Measurements from ENCODE around the gene SLC9A1.
A peak's percentile ranks its signal among the peaks of the same experiment; 100 is the strongest.
"Not testable (repeated sequence)": the region's sequence is repeated elsewhere in the genome, so short reads cannot be mapped to it uniquely, and the experiment has no call there.

The SLC9A1 gene

DNA sequence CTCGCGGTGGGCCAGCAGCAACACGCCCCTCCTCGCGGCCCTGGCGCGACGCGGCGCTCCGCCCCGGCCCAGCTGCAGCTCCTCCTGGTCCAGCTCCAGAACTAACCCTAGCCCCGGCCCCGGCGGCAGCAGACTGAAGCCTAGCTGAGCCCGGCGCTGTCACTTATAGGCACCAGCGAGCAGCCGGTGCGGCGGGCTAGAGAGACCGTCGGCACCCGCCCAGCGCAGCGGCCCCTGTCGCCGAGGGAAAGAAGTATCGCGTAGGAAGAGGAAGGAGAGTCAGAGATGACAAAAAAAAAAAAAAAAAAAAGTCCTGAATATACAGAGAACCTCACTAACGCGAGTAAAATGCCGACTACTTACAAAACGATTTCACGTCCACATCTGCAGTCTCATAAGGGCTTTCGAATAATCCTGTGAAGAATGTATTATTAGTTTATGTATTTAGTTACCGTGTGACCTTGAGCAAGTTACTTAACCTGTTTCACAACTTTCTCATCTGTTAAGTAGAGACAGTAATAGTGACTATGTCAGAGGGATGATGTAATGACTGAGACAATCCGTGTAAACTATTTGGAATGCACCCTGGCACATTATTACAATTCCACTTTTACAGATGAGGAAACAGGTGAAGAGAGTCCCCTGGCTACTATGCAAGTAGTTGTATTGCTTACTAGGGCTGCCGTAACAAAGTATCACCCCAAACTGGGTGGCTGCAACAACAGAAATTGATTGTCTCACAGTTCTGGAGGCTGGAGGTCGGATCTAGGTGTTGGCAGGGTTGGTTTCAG is at the start of gene SLC9A1:
SLC9A1 (minus strand) TSS at position 135 of the 791 bp plus-strand sequence. CDS start 791 bp downstream, outside the sequence.
- DNase-seq: peak in 55 of 56 donors; percentile 52 to 95 (median 86)

DNA sequence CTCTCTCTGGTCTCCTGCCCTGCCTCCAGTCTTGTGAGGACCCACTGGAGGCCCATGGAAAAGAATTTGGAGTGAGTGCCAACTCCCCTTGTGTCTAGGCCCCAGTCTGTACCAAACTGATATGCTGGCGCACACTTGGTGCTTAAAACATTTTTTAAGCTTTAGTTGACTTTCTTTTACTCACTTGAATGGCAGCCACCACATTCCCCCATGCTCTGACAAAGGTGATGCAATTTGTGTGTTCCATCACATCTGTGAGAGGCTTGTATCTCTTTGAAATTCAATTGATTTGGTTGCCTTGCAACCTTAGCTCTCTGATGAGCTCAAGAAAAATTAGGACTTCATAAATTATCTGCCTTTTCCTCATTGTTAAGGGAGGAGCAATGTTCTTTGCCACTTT is 49.0 kb upstream of the SLC9A1 start:
- DNase-seq: no peak

- DNase-seq: no peak
Observed at GRCh38 chr1:27201295-27201694, 46.4 kb upstream of the SLC9A1 start.

DNA sequence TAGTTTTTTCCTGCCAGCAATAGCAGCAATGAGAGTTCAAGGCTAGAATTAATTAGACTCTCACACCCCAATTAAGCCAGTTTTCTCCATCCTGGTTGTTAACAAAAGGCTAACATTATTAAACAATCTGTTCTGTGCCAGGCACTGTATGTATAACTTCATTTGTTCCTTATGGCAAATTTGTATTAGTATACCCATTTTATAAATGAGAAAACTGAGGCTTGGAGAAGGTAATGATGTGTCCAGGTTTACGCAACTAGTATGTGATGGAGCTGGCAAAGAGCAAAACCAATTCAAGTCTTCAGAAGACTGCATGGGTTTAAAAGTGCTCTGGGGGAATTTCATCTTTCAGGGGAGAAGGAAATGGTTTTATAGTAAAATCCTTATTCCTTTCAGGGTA is 38.3 kb upstream of the SLC9A1 start:
- no peak for DNase-seq

GRCh38 chr1:27192039-27192529 is 37.2 kb upstream of the SLC9A1 start:
- DNase-seq: no peak

GRCh38 chr1:27184665-27185064 is 29.7 kb upstream of the SLC9A1 start:
- not testable (repeated sequence) for DNase-seq

DNA sequence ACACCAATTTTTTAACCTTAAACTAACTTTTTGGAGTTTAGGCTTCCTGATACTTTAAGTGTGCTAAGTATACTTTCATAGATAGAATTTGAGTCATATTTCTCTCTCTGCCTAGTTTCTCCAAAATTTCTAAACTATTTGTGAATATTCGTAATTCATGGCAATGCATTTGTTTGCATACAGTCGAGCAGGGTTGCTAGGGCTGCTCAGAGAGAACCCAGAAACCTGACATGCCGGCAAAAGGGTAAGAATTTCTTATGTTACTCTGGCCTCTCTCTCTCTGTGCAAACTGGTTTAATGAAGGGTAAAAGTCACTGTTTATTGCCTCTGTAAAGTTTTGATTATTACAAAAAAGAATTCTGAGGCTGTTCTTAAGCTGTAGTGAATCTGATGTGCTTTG is 25.1 kb upstream of the SLC9A1 start:
- DNase-seq: no peak

DNA sequence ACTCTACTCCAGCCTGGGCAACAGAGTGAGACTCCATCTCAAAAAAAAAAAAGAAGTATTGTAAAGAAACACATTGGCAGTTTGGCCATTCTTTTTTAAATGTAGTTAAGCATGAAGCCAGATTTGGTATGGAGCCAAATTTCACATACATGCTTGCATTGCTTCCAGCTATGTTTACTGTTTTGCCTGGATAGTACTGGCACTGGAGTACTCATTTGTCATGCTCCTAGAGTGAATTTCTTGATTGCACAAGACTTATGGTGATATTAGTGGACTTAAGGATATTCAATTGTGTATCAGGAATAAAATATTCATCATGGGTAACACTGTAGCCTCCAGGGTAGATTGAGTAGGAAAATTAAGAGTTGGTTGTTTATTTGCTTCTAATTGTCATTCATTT is 24.5 kb upstream of the SLC9A1 start:
- DNase-seq: no peak

GRCh38 chr1:27176954-27177353 is 22.0 kb upstream of the SLC9A1 start:
- no peak for DNase-seq

GRCh38 chr1:27176323-27176722 is 21.4 kb upstream of the SLC9A1 start:
- no peak for DNase-seq

DNA sequence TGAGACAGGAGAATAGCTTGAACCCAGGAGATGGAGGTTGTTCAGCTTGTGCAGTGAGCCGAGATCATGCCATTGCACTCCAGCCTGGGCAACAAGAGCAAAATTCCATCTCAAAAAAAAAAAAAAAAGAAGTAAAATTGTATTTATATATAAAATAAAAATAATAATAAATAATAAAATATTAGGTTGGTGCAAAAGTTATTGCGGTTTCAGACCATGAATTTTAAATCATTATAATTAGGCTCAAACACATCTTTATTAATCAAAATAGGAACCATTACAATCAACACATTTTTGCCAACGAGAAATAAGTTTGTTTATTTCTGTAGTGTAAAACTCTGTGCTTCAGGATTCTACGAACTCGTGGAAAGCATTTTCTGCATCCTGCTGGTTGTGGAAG is 18.1 kb upstream of the SLC9A1 start:
- not testable (repeated sequence) for DNase-seq

DNA sequence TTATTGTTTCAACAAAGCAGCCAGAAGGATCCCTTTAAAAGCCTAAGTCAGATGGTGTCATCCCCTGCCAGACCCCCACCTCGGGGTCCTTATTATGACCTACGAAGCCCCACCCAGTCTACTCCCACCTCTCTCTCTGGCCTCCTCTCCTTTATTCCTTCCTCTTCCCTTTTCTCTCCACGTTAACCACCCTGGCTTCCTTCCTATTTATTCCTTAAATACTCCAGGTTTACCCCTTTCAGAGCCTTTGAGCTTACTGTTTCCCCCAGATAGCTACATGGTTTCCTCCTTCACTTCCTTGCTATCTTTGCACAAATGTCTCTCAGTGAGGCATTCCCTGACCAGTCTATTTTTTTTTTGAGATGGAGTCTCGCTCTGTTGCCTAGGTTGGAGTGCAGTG is 12.0 kb upstream of the SLC9A1 start:
- DNase-seq: no peak

- DNase-seq: no peak
Observed at GRCh38 chr1:27166351-27166802, 11.5 kb upstream of the SLC9A1 start.

GRCh38 chr1:27163093-27163492 is 8.2 kb upstream of the SLC9A1 start:
- no peak for DNase-seq

- no peak for DNase-seq
Observed at GRCh38 chr1:27162090-27162489, 7.2 kb upstream of the SLC9A1 start.

DNA sequence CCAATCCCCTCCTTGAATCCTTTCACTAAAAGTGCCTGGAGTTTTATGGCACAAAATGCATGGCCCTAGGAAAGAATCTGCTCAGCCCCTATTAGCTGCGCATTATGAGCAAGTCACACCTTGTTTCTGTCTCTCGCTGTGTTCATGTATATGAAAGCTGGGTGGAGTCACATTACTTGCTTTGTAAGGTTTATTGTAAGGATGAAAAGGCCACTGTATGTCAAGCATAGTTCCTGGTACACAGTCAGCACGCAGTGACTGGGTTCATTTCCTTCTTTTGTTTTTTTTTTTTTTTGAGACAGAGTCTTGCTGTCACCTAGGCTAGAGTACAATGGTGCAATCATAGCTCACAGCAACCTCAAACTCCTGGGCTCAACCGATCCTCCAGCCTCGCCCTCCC is 6.7 kb upstream of the SLC9A1 start:
- no peak for DNase-seq

DNA sequence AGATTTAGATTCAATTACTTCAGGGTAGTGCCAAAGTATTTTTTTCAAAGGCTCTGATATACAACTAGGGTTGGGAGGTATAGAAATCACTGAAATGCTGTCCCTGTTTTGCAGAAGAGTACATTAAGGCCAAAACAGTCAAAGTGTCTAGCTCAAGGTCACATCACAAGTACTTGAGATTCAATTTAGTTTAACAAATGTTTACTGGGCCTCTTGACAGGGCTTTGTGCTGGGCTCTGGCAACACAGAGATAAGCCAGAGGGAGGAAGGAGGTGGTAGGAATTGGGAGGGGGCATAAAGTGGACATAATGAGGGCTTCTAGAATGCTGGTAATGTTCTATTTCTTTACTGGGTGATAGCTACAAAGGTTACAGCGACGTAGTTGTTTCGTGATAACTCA is 2.3 kb upstream of the SLC9A1 start:
- no peak for DNase-seq

- no peak for DNase-seq
Observed at GRCh38 chr1:27154469-27154990, 395 bp downstream of the SLC9A1 start.

DNA sequence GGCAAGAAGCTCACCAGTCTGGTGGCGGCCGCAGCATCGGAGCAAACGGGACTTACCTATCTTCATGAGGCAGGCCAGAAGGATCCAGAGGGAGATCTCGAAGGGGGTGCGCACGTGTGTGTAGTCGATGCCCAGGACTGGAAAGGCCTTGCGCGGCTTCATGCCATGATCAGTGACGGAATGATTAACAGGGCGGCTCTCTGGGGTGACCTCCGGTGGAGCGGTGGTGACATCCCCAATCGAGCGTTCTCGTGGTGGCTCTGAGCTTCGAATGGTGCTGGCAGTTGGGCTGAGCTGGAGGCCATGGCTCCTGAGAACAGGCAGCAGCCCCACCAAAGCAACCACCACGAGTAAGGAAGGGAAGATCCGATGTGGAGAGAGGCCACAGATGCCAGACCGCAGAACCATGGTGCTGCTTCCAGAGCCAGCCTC is 982 bp downstream of the SLC9A1 start:
- no peak for DNase-seq

GRCh38 chr1:27153549-27153886 is 1.4 kb downstream of the SLC9A1 start:
- no peak for DNase-seq

GRCh38 chr1:27152829-27153548 is 1.9 kb downstream of the SLC9A1 start:
- DNase-seq: peak in 1 of 56 donors; percentile 15
